Stimulated activated naive CD8-positive, alpha-beta T cell treated with anti-CD3 and anti-CD28 coated beads, Interleukin-15, amount 100 ng/mL, for 72 hours (primary cell): Measurements from ENCODE around the gene DCTN2.
"Not testable (repeated sequence)": the region's sequence is repeated elsewhere in the genome, so short reads cannot be mapped to it uniquely, and the experiment has no call there.

Experiments used
- ATAC-seq: fragments of 150-1000 bp; cut with Tn5 transposase; 2 replicates; pipeline ENCODE4 v1.10.0; 2021; ENCODE audit warnings: mild to moderate bottlenecking, moderate library complexity
- DNase-seq, 2 donors: peaks; one replicate each; pipeline ENCODE4 v3.0.0; 2021 to 2022
- H3K27ac Mint-ChIP-seq, 2 donors: one replicate each; pipeline ENCODE4 v1.8.0; 2022; ENCODE audit warnings: mild to moderate bottlenecking in 2 of 2, mixed read lengths in 2 of 2, moderate library complexity in 2 of 2
- H3K27me3 Mint-ChIP-seq: one replicate; pipeline ENCODE4 v1.8.0; 2022; ENCODE audit warnings: mixed read lengths
- H3K4me1 Mint-ChIP-seq: one replicate; pipeline ENCODE4 v1.8.0; 2022; ENCODE audit warnings: mild to moderate bottlenecking, mixed read lengths
- H3K4me3 Mint-ChIP-seq, 2 donors: one replicate each; pipeline ENCODE4 v1.8.0; 2022; ENCODE audit warnings: mild to moderate bottlenecking in 2 of 2, mixed read lengths in 2 of 2, moderate library complexity in 1 of 2
- H3K9me3 Mint-ChIP-seq, 2 donors: one replicate each; pipeline ENCODE4 v1.8.0; 2022; ENCODE audit warnings: mixed read lengths in 2 of 2

Gene DCTN2

DNA sequence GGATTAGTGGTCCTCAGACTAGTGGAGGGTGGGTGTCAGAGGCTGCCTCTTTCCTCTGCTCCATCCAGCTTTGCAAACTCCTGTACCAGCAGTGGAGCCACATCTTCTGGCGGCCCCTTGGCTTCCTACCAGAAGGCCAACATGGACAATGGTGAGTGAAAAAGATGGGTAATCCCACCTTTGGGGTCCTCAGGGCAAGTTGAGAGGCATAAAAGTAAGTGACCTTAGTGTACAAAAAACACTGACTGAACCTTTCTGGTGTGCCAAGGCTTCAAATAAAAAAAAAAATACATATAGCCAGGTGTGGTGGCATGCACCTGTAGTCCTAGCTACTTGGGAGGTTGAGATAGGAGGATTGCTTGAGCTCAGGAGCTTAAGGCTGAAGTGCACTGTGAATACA, 34.8 kb upstream of the DCTN2 start:
- no peak overlapping the region for H3K27ac Mint-ChIP-seq
- no peaks in the 10 kb centered on the region for H3K27me3 Mint-ChIP-seq
- ATAC-seq (no peak), DNase-seq (no peak)
- H3K9me3 Mint-ChIP-seq = no peaks in the 10 kb centered on the region
- peaks cover 6% of the 10 kb centered on the region for H3K4me1 Mint-ChIP-seq
- no peak overlapping the region for H3K4me3 Mint-ChIP-seq

GRCh38 chr12:57580466-57580795, 33.4 kb upstream of the DCTN2 start:
- peaks cover 6% of the 10 kb centered on the region for H3K4me1 Mint-ChIP-seq

DNA sequence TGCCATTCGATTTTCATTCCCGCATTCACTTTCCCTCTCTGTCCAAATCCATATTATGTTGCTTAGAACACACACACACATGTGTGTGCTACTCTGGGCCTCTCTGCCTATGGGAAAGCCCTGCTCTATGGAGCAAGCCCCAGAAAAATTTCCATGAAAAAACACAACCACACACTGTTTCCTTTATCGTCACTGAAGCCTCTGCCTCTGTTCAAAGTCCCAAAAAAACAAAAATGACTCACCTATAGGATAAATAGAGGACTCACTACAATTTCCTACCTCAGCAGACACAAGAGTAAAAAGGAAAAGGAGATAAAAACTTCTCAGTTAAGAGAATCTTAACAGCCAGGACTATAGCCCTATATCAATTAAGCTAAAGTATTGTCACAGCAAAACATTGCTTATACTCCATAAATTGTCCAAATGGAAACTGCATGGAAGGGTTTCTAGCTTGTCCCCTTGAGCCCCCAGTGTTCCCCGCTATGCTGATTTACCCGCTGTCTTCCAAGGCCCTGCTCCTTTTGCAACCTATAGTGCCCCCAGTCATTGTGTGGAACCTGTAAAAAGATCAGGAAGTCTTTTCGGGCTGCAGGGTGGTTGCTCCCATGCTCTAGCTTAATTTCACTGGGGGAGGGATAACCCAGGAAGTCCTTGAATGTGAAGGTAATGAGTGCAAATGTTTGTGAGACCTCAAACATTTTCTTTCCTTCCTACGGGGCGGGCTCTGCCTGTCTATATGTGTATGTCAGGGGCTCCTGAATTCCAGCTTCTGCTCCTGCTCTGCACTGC, 32.9 kb upstream of the DCTN2 start:
- no peaks in the 10 kb centered on the region for H3K27me3 Mint-ChIP-seq
- no peak overlapping the region for H3K4me3 Mint-ChIP-seq
- H3K4me1 Mint-ChIP-seq = peaks cover 6% of the 10 kb centered on the region
- no peak overlapping the region for H3K27ac Mint-ChIP-seq
- no peak for ATAC-seq
- DNase-seq = no peak
- H3K9me3 Mint-ChIP-seq = no peaks in the 10 kb centered on the region

More at GRCh38 chr12:57580466-57580795, 33.4 kb upstream of the DCTN2 start:
- Mint-ChIP-seq H3K27me3 (no peaks in the 10 kb centered on the region), H3K27ac (no peak overlapping the region), H3K4me3 (no peak overlapping the region), H3K9me3 (no peaks in the 10 kb centered on the region)
- ATAC-seq (no peak), DNase-seq (no peak)

DNA sequence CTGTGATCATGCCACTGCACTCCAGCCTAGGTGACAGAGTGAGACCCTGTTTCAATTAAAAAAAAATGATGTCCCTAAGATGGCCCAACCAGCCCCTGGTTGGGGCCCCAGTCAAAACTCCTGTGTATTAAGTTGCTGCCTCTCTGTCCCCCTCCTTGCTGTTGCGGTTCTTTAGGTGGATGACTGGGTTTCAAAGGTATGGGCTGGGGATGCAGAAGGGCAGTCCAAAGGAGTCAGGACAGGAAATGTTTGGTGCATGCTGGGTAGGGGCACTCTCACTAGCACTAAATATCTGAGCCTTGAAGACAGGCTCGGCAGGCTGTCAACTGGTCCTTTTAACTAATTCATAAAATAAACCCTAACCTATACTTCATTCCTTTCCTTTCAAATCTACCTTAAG, 32.0 kb upstream of the DCTN2 start:
- ATAC-seq (no peak), DNase-seq (no peak)
- no peaks in the 10 kb centered on the region for H3K9me3 Mint-ChIP-seq
- no peaks in the 10 kb centered on the region for H3K27me3 Mint-ChIP-seq
- H3K27ac Mint-ChIP-seq = peak overlapping the region in 1 of 2 donors; percentile 43
- peaks cover 6% of the 10 kb centered on the region for H3K4me1 Mint-ChIP-seq
- H3K4me3 Mint-ChIP-seq = no peak overlapping the region

DNA sequence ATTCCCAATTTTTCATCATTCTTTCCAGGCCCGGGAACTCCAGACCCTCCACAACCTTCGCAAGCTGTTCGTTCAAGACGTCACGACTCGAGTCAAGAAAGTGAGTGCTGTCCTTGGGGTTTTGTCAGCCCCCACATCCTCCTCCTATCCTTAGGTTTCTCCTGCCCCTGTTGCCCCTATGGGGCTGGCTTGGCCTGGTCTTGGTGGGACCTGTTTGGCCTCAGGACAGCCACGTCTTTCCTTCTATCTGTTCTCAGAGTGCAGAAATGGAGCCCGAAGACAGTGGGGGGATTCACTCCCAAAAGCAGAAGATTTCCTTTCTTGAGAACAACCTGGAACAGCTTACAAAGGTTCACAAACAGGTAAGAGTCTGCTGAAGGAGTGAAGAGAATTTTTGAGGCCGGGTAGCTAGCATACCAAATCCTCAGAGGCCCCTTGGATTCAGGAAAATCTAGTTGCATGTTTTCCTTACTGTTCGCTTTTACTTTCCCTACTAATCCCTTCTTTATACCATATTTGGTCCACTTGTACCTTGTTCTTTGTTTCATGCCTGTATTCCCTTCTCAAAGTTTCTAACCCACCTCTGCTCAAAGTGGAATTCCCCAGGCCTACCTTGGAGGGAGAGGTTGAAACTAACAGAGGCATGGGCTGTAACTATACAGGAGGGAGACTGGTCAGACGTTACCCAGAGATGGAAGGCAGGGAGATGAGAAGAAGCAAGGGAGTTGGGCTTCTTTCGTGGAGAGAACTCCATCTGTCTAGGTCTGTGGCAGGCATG, 31.2 kb upstream of the DCTN2 start:
- no peaks in the 10 kb centered on the region for H3K9me3 Mint-ChIP-seq
- no peaks in the 10 kb centered on the region for H3K27me3 Mint-ChIP-seq
- no peak for ATAC-seq
- no peak overlapping the region for H3K4me3 Mint-ChIP-seq
- no peak overlapping the region for H3K27ac Mint-ChIP-seq
- H3K4me1 Mint-ChIP-seq = peaks cover 3% of the 10 kb centered on the region
- DNase-seq = no peak

DNA sequence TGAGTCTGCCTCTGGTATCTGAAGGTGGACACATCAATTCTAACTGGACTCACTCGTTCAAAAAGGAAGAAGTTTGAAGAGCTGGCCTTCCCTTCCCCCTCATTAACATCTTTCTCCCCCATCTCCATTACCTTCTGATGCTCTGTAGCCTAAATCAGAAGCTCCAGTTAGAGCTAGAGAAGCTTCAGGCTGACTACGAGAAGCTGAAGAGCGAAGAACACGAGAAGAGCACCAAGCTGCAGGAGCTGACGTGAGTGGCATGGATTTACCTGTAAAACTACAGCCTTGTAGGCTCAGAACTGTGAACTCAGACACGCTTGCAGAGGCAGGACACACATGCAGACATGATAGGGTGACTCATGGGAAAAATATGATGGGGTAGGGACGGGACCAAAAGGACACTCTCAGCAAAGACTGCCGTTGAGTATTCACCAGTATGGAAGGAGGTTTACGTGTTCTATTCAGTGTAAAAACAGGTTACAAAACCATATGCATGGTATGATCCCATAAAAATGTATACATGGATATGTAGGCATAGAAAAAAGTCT, 29.7 kb upstream of the DCTN2 start:
- no peak overlapping the region for H3K27ac Mint-ChIP-seq
- no peak for ATAC-seq
- no peak overlapping the region for H3K4me3 Mint-ChIP-seq
- no peaks in the 10 kb centered on the region for H3K9me3 Mint-ChIP-seq
- no peak for DNase-seq
- no peaks in the 10 kb centered on the region for H3K4me1 Mint-ChIP-seq
- no peaks in the 10 kb centered on the region for H3K27me3 Mint-ChIP-seq

- no peak overlapping the region for H3K27ac Mint-ChIP-seq
- H3K4me1 Mint-ChIP-seq = no peaks in the 10 kb centered on the region
- ATAC-seq (no peak), DNase-seq (no peak)
- no peaks in the 10 kb centered on the region for H3K9me3 Mint-ChIP-seq
- H3K4me3 Mint-ChIP-seq = no peak overlapping the region
- H3K27me3 Mint-ChIP-seq = no peaks in the 10 kb centered on the region
Observed at GRCh38 chr12:57575771-57576612, 29.0 kb upstream of the DCTN2 start.

GRCh38 chr12:57574795-57575194, 27.8 kb upstream of the DCTN2 start:
- ATAC-seq (no peak), DNase-seq (no peak)
- no peaks in the 10 kb centered on the region for H3K27me3 Mint-ChIP-seq
- H3K4me3 Mint-ChIP-seq = no peak overlapping the region
- no peaks in the 10 kb centered on the region for H3K4me1 Mint-ChIP-seq
- H3K27ac Mint-ChIP-seq = no peak overlapping the region
- H3K9me3 Mint-ChIP-seq = no peaks in the 10 kb centered on the region

DNA sequence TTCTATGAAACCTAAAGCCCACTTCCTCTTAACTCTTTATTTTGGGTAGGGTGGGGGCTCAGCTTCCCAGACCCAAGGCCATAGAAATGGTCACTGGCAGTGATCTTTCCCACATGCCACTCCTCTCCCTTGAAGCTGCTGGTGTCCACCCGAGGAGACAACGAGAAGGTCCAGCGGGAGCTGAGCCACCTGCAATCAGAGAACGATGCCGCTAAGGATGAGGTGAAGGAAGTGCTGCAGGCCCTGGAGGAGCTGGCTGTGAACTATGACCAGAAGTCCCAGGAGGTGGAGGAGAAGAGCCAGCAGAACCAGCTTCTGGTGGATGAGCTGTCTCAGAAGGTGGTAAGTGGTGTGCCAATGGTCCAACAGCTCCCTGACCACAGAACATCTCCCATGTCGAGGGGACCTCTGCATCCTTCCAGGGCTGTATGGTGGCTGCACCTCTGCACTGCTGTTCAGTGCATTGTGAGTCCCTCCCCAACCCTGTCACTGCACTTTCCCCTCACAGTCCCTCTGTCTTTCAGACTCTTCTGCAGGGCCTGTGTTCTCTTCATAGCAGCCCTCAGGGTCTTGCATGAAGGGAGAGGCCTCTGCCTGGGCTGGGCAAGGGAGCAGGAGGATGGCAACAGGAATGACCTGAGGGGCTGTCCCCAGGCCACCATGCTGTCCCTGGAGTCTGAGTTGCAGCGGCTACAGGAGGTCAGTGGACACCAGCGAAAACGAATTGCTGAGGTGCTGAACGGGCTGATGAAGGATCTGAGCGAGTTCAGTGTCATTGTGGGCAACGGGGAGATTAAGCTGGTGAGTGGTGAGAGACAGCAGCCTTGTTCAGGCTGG, 25.2 kb upstream of the DCTN2 start:
- H3K9me3 Mint-ChIP-seq = no peaks in the 10 kb centered on the region
- no peak for ATAC-seq
- no peak overlapping the region for H3K4me3 Mint-ChIP-seq
- H3K27ac Mint-ChIP-seq = peak overlapping the region in 1 of 2 donors; percentile 29
- DNase-seq = no peak
- no peaks in the 10 kb centered on the region for H3K4me1 Mint-ChIP-seq
- H3K27me3 Mint-ChIP-seq = no peaks in the 10 kb centered on the region

GRCh38 chr12:57570438-57570837, 23.4 kb upstream of the DCTN2 start:
- H3K4me3 Mint-ChIP-seq, H3K27ac Mint-ChIP-seq, H3K27me3 Mint-ChIP-seq: not testable (repeated sequence)

GRCh38 chr12:57569858-57570257, 22.9 kb upstream of the DCTN2 start:
- Mint-ChIP-seq H3K4me1 (no peaks in the 10 kb centered on the region), H3K27ac (no peak overlapping the region), H3K4me3 (no peak overlapping the region), H3K27me3 (no peaks in the 10 kb centered on the region), H3K9me3 (no peaks in the 10 kb centered on the region)
- ATAC-seq (no peak), DNase-seq (no peak)

More at GRCh38 chr12:57570438-57570837, 23.4 kb upstream of the DCTN2 start:
- H3K9me3 Mint-ChIP-seq, H3K4me1 Mint-ChIP-seq, DNase-seq, ATAC-seq: not testable (repeated sequence)

DNA sequence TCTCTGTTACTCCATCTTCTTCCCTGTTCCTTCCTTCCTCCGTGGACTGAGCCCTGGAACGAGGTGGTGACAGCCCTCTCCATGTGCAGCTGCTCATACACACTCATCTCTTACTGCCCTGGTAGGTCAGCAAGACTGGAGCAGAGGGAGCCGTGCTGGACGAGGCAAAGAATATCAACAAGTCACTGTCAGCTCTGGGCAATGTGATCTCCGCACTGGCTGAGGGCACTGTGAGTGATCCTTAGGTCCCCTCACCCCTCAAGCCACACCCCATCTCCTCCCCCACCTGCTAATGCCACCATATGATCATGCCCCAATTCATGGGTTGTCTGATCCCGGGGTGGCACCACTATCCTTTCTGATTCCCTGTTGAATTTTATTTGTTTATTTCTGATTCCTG, 21.8 kb upstream of the DCTN2 start:
- H3K27me3 Mint-ChIP-seq = no peaks in the 10 kb centered on the region
- ATAC-seq = no peak
- no peak overlapping the region for H3K4me3 Mint-ChIP-seq
- no peaks in the 10 kb centered on the region for H3K4me1 Mint-ChIP-seq
- H3K27ac Mint-ChIP-seq = no peak overlapping the region
- no peak for DNase-seq
- no peaks in the 10 kb centered on the region for H3K9me3 Mint-ChIP-seq

DNA sequence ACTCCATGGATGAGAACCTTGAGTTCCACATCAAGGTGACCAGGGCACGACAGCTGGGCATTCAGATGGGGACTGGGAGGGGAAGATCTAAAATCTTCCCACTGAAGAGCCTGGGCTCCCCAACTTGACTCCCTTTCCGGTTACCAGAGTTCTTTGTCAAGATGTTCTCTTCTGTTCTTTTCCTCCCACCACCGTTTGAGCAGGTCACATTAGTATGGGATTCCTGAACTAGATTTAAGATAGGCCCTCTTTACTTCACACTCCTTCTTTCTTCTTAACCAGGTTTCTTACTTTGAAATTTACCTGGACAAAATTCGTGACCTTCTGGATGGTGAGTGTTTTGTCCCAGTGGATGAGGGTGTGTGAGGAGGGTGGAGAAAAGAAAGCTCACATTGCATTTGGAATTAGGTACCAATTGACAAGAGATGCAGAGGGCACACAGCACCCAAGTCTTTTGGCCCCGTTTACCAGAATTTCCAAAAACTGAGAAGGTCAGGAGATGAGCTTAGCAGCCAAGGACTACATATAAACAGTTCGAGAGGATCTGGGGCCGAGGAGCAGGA, 17.3 kb upstream of the DCTN2 start:
- H3K27me3 Mint-ChIP-seq = no peaks in the 10 kb centered on the region
- no peaks in the 10 kb centered on the region for H3K9me3 Mint-ChIP-seq
- no peaks in the 10 kb centered on the region for H3K4me1 Mint-ChIP-seq
- DNase-seq = no peak
- peak overlapping the region in 1 of 2 donors; percentile 22 for H3K27ac Mint-ChIP-seq
- no peak overlapping the region for H3K4me3 Mint-ChIP-seq
- ATAC-seq = no peak

DNA sequence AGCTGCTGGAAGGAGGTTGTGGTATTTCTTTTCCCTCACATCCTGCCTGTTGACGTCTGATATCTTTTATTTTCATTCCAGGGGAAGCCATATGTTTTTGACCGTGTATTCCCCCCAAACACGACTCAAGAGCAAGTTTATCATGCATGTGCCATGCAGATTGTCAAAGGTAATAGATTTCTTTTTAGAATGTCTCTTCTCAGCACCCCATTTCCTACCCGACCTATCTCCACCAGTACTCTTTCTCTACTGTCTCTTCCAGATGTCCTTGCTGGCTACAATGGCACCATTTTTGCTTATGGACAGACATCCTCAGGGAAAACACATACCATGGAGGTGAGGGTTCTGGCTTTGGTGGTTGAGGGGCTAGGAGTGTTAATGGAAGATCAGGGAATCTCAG, 16.4 kb upstream of the DCTN2 start:
- no peaks in the 10 kb centered on the region for H3K4me1 Mint-ChIP-seq
- H3K27ac Mint-ChIP-seq = no peak overlapping the region
- no peak for DNase-seq
- no peaks in the 10 kb centered on the region for H3K9me3 Mint-ChIP-seq
- no peak for ATAC-seq
- no peak overlapping the region for H3K4me3 Mint-ChIP-seq
- H3K27me3 Mint-ChIP-seq = no peaks in the 10 kb centered on the region

DNA sequence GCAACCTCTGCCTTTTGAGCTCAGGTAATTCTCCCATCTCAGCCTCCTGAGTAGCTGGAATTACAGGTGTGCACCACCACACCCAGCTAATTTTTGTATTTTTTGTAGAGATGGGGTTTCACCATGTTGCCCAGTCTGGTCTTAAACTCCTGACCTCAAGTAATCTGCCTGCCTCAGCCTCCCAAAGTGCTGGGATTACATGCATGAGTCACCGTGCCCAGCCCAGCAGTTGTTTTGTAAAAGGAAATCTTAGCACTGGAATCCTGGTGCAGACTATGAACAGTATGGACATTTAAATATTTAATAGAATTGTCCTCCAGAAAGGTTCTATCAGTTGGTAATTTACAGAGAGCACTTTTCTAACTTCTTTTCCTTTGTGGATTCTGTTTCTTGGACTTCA, 14.1 kb upstream of the DCTN2 start:
- H3K9me3 Mint-ChIP-seq, H3K27me3 Mint-ChIP-seq, ATAC-seq, H3K4me3 Mint-ChIP-seq, DNase-seq, H3K27ac Mint-ChIP-seq, H3K4me1 Mint-ChIP-seq: not testable (repeated sequence)
